Hepatocyte (in vitro differentiated cells): ENCODE data around the gene HS3ST5. TPM values are rescaled to one million over a fixed set of nuclear protein-coding genes. Genes with fewer than 3 reads are reported as not detected.
A peak's percentile ranks its signal among the peaks of the same experiment; 100 is the strongest.

Experiments used
- DNase-seq: peaks from one replicate; pipeline ENCODE4 v3.0.0-alpha.2; 2016; ENCODE audit warnings: low spot score
- H2AFZ ChIP-seq: fragments of 200-600 bp; sonication (generic); 2 replicates; pipeline ENCODE4 v1.6.0; 2016; ENCODE audit warnings: antibody characterized with exemption, mild to moderate bottlenecking
- H3K27ac ChIP-seq: fragments of 200-600 bp; sonication (generic); 2 replicates; pipeline ENCODE4 v1.5.1; 2016; ENCODE audit warnings: mild to moderate bottlenecking
- H3K27me3 ChIP-seq: fragments of 200-600 bp; sonication (generic); 2 replicates; pipeline ENCODE4 v1.6.1; 2016
- H3K36me3 ChIP-seq: fragments of 200-600 bp; sonication (generic); replicated peaks from 2 replicates; pipeline ENCODE4 v1.5.1; 2016; ENCODE audit warnings: low read depth; ENCODE audit not compliant: insufficient read depth
- H3K4me1 ChIP-seq: fragments of 200-600 bp; sonication (generic); 2 replicates; pipeline ENCODE4 v1.5.1; 2016; ENCODE audit warnings: mild to moderate bottlenecking, moderate library complexity; ENCODE audit not compliant: insufficient read depth
- H3K4me2 ChIP-seq: fragments of 200-600 bp; sonication (generic); 2 replicates; pipeline ENCODE4 v1.6.0; 2016
- H3K4me3 ChIP-seq: fragments of 200-600 bp; sonication (generic); 2 replicates; pipeline ENCODE4 v1.5.1; 2016; ENCODE audit warnings: mild to moderate bottlenecking
- H3K79me2 ChIP-seq: fragments of 200-600 bp; sonication (generic); 2 replicates; pipeline ENCODE4 v1.6.0; 2017; ENCODE audit warnings: mild to moderate bottlenecking
- H3K9me2 ChIP-seq: fragments of 200-600 bp; sonication (generic); replicated peaks from 2 replicates; pipeline ENCODE4 v1.6.0; 2017; ENCODE audit warnings: mild to moderate bottlenecking; ENCODE audit not compliant: insufficient read depth
- H3K9me3 ChIP-seq: fragments of 200-600 bp; sonication (generic); 2 replicates; pipeline ENCODE4 v1.5.1; 2016; ENCODE audit warnings: low read depth, mild to moderate bottlenecking
- H4K20me1 ChIP-seq: fragments of 200-600 bp; sonication (generic); 2 replicates; pipeline ENCODE4 v1.6.0; 2016; ENCODE audit warnings: mild to moderate bottlenecking; ENCODE audit not compliant: insufficient read depth, poor library complexity, severe bottlenecking
- CTCF ChIP-seq: fragments of 200-600 bp; sonication (generic); IDR thresholded peaks from 2 replicates; pipeline ENCODE4 v1.5.1; 2016; ENCODE audit warnings: antibody characterized with exemption, mild to moderate bottlenecking; ENCODE audit not compliant: poor library complexity
- EZH2 ChIP-seq: fragments of 200-600 bp; sonication (generic); IDR thresholded peaks from 2 replicates; pipeline ENCODE4 v1.6.1; 2016; ENCODE audit warnings: antibody characterized with exemption, mild to moderate bottlenecking, borderline replicate concordance
- EZH2phosphoT487 ChIP-seq: fragments of 200-600 bp; sonication (generic); IDR thresholded peaks from one replicate; pipeline ENCODE4 v1.6.1; 2018; ENCODE audit warnings: antibody characterized with exemption, mild to moderate bottlenecking, low read depth, moderate library complexity; ENCODE audit not compliant: unreplicated experiment, severe bottlenecking
- WGBS: methylation state at CpG from one replicate; pipeline ENCODE4 v1.1.6; 2016; ENCODE audit warnings: low lambda C conversion rate; ENCODE audit errors: missing lambda C conversion rate; 5-methylcytosine and 5-hydroxymethylcytosine counted together
- polyA plus RNA-seq: library from polyadenylated mRNA; unstranded; fragments of >200 nt; fragmentation: Nextera tagmentation; extraction: Ambion mirVana; gene quantifications from 2 replicates; pipeline ENCODE4 v1.2.1, GENCODE V29; 2016
- total RNA-seq: library from RNA; depleted of rRNA; stranded (reverse); fragments of >200 nt; gene quantifications from 2 replicates; pipeline ENCODE4 v1.2.3, GENCODE V29; 2014

Gene HS3ST5
- total and polyA plus RNA-seq, 2 experiments from 2014 or later: 0.73 to 1.4 TPM

GRCh38 chr6:114170958-114171387 is 171.8 kb downstream of the HS3ST5 start:
- Histone ChIP-seq H3K9me3 (no peaks in the 10 kb centered on the region), H3K4me1 (peaks cover 26% of the 10 kb centered on the region), H3K4me2 (peak overlapping the region; percentile 42), H3K27me3 (no peaks in the 10 kb centered on the region), H3K79me2 (no peaks in the 10 kb centered on the region), H3K27ac (no peak overlapping the region), H3K36me3 (no peaks in the 10 kb centered on the region), H3K4me3 (no peak overlapping the region), H2AFZ (no peak overlapping the region), H4K20me1 (no peaks in the 10 kb centered on the region), H3K9me2 (no peaks in the 10 kb centered on the region)
- DNase-seq: no peak
- TF ChIP-seq EZH2 (no peak), CTCF (no peak), EZH2phosphoT487 (no peak)
- WGBS: 68% methylated on average over 1 of the region's 1 CpG

- Histone ChIP-seq H2AFZ (no peak overlapping the region), H3K9me3 (no peaks in the 10 kb centered on the region), H3K27me3 (no peaks in the 10 kb centered on the region), H3K4me1 (peaks cover 26% of the 10 kb centered on the region), H3K4me2 (peak overlapping the region; percentile 42), H3K79me2 (no peaks in the 10 kb centered on the region), H3K9me2 (no peaks in the 10 kb centered on the region), H3K27ac (no peak overlapping the region), H4K20me1 (no peaks in the 10 kb centered on the region), H3K36me3 (no peaks in the 10 kb centered on the region), H3K4me3 (no peak overlapping the region)
- 46% methylated on average over 3 of the region's 3 CpGs for WGBS
- no peak for DNase-seq
- TF ChIP-seq CTCF: no peak
- TF ChIP-seq EZH2: no peak
- TF ChIP-seq EZH2phosphoT487: no peak
Measured at GRCh38 chr6:114170372-114170771, 172.5 kb downstream of the HS3ST5 start.

- peaks cover 26% of the 10 kb centered on the region for H3K4me1 ChIP-seq
- H3K27me3 ChIP-seq: no peaks in the 10 kb centered on the region
- no peak overlapping the region for H2AFZ ChIP-seq
- H3K36me3 ChIP-seq: no peaks in the 10 kb centered on the region
- no peak for TF ChIP-seq CTCF
- TF ChIP-seq EZH2: no peak
- TF ChIP-seq EZH2phosphoT487: no peak
- H3K4me3 ChIP-seq: no peak overlapping the region
- no peak for DNase-seq
- no peaks in the 10 kb centered on the region for H4K20me1 ChIP-seq
- H3K79me2 ChIP-seq: no peaks in the 10 kb centered on the region
- H3K4me2 ChIP-seq: peak overlapping the region; percentile 42
- H3K9me2 ChIP-seq: no peaks in the 10 kb centered on the region
- H3K27ac ChIP-seq: peak overlapping the region; percentile 38
- no peaks in the 10 kb centered on the region for H3K9me3 ChIP-seq
Measured at GRCh38 chr6:114169763-114170162, 173.1 kb downstream of the HS3ST5 start.
